DOHH2 (cell line): ENCODE data around the gene DYNC2H1.

Source experiments
- EZH2phosphoT487 ChIP-seq: fragments of 200-600 bp; sonication (generic); IDR thresholded peaks from 2 replicates; pipeline ENCODE4 v1.6.1; 2017; ENCODE audit warnings: borderline replicate concordance, mild to moderate bottlenecking, antibody characterized with exemption, low read length, moderate library complexity, mixed read lengths
- TF ChIP-seq, protein P1 (sequence below): fragments of 200-600 bp; sonication (generic); IDR thresholded peaks from one replicate; pipeline ENCODE4 v1.5.1; 2014; ENCODE audit warnings: antibody characterized with exemption, mild to moderate bottlenecking, low read depth, low read length; ENCODE audit not compliant: poor library complexity, severe bottlenecking

DNA sequence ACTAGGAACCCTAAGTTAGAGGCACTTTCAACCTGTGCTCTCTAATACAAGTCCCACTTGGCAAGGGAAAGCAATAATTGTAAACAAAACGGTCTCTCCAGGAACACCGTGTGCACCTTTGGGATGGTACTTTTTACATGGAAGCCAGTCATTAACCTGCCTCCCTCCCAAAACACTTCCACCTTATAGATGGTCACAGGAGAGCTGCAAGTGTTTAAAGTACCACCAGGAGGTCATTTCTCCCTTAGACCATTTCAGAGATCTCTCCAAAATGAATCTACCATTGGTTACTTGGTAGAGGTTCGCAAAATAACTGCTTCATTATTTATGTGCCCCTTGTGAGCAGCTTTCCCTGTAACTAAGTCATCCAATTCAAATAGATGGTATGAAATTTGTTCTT is 375.3 kb downstream of the DYNC2H1 start:
- TF ChIP-seq, protein P1, sequence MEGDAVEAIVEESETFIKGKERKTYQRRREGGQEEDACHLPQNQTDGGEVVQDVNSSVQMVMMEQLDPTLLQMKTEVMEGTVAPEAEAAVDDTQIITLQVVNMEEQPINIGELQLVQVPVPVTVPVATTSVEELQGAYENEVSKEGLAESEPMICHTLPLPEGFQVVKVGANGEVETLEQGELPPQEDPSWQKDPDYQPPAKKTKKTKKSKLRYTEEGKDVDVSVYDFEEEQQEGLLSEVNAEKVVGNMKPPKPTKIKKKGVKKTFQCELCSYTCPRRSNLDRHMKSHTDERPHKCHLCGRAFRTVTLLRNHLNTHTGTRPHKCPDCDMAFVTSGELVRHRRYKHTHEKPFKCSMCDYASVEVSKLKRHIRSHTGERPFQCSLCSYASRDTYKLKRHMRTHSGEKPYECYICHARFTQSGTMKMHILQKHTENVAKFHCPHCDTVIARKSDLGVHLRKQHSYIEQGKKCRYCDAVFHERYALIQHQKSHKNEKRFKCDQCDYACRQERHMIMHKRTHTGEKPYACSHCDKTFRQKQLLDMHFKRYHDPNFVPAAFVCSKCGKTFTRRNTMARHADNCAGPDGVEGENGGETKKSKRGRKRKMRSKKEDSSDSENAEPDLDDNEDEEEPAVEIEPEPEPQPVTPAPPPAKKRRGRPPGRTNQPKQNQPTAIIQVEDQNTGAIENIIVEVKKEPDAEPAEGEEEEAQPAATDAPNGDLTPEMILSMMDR, result no peak
- TF ChIP-seq EZH2phosphoT487, result no peak
